IPS DF 4.7 (cell line): ENCODE results near the gene FAM241B.

Source experiments
- DNase-seq: peaks from one replicate; pipeline ENCODE4 v3.0.0-alpha.2; 2013; ENCODE audit warnings: low spot score; ENCODE audit errors: extremely low read depth

The FAM241B gene

DNA sequence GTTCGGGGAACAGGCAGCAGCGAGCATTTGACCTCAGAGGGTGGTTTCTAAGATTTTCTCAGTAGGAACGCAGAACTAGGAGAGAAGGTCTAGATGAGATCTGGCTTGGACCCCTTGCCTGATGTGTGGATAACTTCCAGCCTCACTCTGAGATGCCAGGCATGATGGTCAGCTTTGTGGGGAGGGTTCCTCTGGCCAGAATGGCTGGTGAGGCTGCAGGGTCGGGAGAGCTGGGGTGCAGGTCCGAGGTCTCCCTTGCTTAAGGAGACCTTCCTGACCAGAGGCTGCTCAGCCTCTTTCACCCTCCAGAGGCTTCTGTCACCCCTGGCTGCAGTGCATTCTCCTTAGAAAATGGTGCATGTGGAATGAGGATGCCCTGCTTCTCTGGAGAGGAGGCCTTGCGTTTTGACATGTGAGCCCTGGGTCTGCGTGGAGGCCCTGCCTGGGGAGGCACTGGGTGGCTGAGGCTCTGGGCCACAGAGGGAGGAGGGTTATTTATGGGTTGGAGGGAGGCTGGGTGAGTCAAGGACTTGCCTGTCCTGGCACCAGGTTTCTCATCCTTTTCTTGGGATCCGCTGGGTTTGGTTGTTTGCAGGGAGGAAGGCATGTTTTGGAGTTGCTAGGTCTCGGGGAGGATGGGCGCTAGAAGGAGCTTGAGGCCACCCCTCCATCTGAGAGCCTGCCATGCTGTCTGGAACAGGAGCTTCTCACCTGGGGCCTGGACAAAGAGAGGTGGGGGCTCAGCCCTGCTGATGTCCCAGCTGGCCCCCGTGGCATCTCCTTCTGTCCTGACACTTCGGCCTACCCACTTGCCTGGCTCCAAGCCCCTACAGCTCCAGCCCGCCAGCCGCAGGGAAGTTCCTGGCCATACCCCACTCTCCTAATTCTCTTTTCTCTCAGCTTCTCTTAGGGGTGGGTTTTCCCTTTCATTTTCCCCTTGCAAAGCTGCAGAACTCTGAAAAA lies 3.9 kb downstream of the FAM241B start:
- DNase-seq = no peak

DNA sequence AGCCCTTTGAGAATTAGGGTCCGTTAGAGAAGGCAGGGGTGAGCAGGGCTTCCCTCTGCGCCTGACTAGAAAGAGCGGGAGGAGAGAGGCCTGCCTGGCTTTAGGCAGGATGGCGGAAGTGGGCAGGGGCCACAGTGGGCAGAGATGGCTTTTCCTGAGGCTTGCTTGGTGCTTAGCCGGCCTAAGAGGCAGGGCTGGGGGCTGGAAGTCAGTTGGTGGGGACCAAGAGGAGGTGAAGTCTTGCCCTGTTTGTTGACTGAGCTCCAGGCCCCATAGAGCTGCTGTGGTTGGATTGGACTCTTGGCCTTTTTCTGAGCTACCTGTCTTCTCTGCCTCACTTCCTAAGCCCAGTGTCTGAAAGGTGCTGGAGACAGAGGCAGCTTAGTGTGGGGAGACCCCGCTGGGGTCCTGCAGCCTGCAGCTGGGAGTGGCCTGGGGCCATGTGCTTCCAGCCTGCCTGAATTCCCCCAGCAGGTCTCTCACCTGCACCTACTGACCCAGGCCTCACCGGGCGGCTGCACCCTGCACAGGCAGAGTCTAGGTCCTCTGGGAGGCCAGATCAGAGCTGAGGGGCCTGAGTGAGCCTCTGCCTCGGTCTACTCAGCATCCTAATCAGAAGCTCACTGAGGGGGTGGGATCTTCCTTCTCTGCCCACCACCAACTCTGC lies 4.8 kb downstream of the FAM241B start:
- no peak for DNase-seq

DNA sequence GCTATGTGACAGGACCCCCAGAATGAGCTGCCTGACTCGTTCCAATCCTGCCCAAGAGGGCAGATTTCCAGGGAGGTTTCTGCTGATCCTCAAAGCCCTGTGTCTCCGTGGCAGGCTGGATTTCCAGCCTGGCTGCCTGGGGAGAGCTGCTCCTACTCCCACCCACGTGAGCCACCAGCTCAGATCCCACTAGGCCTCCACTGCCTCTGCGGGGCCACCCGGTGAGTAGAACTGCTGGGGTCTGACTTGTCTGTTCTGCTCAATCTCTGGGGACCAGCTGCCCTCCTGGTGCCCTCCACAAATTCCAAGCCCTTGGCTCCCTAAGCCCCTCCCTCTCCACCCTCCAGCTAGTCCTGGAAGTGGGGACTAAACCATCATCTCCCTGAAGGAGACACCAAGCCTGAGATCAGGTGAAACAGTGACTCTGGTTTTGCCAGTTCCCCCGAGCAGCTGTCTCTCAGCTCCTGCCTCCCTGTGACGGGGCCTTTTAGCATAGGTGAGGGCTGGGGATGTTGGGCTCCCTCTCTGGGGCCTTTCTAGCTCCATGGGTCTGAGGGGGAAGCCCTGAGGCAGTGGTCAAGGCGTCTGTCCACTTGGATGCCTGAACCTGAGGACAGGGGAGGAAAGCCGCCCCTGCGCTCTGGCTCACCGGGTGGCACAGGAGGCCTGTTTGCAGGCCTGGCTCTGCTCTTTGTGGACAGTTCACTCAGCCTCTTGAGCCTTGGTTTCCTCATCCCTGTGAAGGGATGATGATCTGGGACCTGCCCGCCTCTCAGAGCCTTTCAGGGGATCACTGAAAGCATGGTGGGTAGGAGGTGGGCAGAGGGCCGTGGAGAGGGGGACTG lies 5.6 kb downstream of the FAM241B start:
- no peak for DNase-seq

DNA sequence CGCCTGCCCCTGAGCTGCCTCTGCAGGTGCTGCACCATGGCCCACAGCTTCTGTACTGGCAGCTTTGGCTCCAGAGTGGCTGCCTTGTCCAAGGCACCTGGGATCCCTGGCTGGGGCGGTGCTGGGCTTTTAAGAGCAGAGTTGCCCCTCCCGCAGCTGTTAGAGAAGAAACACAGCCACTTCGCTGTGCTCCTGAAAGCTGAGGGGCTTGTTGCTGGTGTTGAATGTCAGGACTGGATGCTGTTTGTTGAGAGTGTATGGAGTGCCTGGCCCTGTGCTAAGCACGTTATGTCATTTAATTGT lies 6.2 kb downstream of the FAM241B start:
- no peak for DNase-seq

DNA sequence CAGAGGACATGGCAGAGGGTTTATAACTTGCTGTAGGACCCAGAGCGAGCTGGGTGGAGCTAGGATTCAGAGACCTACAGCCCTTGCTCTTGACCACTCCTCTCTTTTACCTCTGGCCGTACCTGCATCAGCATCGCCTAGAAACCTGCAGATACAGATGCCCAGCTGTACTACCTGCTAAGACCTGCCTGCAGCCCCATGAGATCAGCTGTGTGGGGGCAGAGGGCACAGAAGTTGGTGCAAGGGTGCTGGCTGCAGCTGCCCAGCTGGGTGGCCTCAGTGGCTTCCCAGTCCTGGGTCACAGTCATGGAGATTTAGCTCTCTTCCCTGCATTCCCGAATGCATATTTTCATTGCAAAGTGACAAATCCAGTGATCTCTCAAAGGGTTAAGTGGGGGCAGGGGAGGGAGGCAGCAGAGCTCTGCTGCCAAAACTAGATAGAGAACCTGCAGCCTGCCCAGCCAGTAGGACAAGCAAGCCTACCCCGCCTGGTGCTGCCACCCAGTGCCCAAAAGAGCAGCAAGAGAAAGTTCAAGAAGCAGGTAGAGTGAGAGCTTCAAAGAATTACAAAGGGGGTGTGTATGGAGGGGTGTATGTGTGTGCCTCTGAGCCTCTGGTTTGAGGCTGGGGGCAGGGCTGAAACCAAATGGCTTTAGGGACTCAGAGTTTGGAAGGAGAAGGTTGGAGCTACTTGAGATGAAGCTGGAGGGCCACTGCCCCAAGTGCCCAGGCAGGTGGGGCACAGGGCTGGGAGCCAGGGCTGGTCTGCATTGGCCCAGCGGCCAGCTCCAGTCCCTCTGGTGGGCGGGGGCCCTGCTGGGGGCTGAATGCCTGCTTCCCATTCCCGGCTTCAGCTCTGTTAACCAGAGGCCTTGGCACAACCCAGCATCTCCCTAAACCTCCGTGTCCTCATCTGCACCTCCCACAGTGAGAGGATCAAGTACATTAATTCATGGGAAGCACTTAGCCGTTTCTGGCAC lies 6.9 kb downstream of the FAM241B start:
- no peak for DNase-seq

DNA sequence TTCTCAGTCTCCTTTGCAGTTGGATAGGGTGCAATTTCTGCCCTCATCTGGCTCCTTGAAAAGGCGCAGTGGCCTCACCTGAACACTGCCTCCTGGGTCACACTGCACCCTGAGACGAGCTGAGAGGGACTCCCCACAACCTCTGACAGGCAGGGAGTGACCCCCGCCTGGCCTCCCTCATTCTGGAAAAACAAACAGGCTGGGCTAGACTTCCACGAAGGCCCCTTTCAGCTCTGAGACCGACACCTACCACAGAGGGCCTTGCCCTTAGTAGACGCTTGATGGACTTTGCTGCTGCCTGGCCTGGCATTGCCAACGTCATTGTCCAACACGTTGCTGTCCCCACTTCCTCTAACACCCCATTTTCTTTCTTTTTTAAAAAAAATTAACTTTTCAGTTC lies 8.6 kb downstream of the FAM241B start:
- no peak for DNase-seq

DNA sequence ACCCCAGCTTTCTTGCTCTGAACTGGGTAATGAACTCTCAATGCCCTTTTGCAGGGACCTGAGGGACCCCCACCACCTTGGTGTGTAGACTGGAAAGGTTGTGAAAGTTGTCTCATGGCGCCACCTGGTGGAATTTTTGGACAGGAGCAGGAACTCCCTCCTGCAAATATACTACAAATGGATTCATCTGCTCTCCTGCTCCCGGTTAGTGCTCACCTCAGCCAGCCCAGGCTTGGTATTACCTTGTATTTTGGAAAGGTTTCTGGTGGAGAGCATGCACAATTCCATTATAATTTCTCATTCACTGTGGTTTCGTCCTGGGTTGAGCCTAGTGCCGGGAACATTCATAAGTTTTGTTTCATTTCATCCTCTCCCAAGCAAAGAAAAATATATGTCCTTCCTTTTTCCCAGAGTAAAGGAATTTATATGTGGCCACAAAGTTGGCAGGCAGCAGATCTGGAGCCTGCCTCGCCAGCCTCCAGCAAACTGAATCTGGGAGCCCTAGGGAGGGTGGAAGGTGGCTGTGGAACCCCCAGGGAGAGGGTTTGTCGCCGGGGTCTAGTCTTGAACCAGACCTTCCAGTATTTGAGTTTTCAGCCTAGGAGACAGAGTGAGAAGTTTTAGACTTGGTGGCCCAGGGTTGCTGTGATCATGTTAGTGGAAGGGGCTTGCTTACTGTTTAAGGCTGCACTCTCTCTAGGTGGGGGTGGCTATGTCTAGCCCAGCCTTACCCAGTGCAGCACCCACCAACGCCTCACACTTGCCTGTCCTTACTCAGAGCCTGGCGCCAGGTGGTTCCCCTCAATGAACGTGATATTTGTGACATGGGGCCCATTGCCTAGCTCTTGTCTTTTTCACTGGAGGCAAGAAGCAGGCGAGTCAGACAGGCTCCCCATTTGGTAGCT lies 9.5 kb downstream of the FAM241B start:
- peak; percentile 79 for DNase-seq

DNA sequence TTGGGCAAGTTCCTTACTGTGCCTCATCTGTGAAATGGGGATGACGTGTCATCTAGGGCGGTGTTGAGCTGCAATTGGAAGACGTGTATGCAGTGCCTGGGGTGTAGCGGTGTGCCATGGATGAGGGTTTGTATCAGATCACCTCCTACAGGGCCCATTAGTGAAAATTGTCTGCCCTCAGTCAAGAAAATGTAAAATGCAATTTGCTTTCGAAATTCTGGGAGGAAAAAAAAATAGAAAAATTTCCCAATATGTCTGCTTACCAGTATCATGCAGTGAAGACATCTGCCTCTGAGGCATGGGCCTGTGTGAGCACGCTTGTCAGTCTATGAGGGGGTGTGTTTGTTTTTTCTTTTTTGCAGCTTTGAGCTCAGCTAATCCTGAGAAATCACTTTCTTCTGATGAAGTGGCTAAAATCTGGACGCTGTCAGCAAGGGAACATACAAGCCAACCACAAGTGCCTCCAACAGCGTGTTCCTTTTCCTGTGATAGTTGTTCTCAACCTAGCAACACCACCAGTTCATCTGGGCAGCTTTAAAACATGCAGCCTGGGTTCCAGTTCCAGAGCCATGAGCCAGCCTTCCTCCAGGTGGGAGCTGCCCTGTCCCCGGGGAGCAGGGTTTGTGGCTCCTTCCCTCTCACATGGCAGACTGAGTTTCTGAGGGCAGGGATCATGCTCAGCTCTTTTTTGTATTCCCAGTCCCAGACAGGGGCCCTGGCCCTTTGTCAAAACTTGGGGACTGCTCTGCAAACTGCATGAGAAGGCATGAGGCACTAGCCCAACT lies 10.3 kb downstream of the FAM241B start:
- DNase-seq = no peak

DNA sequence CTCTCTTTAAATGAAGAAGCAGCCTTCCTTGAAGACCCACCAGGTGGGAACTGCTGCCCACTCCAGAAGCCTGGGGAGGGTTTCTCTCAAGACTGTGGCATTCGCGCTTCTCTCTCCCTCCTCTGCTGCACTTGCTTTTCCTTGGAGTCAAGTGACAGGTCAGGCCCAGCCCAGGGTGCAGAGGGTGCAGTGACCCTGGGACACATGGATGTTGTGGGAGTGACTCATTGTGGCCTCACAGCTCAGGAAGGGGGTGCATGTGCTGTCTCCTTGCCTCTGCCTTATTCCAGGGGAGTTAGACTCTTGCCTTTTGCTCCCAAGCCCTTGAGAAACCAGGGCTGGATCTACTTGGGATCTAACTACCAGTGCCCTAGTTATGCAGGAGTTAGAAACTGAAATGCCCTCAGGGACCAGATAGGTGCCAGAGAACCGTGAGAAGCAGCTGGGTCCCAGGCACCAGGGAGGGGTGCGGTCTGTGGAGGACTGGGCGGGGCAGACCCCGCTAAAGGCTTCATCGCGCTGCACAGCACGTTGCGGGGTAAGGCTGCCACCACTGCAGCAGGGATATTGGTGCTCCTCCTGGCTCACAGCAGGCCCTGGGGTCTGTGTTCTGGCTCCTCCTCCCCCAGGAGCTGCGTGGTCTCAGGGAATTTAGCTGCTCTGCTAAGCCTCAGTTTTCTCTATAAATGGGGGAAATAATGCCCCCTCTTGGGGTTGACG lies 11.4 kb downstream of the FAM241B start:
- DNase-seq = no peak

DNA sequence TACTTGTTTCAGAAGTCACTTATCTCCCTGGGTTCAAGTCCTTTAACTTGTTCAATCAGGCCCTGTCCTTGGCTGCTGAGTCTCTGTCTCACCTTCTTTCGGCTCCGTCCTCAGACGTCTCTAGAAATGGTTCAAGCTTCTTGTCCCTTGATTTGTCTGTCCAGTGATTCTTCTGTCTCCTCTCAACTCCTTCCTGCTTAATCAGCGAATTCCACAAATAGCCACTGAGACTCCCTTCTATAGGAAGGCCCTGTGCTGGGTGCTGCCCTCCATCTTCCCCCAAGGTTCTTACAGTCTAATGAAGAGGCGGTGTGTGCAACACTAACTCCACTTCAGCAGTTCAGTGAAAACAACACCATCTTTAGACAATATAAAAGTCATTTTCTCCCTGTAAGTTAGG lies 12.7 kb downstream of the FAM241B start:
- no peak for DNase-seq

DNA sequence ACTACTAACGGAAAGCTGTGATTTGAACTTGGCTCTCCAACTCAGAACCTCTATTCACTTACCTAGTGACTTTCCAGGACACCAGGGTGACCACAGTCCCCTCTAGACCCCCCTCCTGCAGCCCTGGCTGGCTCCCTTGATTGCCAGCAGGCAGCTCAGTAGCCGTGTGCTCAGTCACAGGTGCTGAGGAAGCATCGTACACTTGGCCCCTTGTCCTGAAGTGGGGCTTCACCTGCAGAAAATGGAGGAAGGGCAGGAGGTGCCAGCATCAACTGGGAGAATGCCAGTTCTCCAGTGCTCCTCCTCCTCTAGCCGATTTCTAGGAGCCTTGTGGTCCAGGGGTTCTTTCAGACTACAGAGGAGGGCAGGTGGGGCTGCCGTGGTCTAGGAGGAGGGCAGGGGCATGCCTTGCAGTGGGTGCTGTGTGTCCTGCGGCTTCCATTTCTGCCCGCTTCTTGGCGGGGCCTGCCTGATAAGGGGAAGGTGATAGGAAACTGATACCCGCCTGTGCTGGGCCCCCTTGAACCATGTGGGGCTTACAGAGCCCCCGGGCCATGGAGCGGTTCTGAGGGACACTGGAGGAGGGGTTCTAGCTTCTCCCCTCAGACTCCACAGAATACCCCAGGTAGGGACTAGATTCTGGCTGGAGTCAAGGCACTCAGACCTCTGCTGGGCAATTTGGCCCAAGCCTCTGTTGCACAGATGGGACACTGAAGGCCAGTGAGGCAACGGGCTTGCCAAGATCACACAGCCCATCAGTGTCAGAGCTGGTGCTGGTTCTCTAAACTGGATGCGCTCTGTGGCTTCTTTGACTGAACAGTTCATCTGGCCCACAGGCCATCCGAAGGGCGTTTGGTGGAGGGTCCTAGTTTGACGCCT lies 14.0 kb downstream of the FAM241B start:
- no peak for DNase-seq

DNA sequence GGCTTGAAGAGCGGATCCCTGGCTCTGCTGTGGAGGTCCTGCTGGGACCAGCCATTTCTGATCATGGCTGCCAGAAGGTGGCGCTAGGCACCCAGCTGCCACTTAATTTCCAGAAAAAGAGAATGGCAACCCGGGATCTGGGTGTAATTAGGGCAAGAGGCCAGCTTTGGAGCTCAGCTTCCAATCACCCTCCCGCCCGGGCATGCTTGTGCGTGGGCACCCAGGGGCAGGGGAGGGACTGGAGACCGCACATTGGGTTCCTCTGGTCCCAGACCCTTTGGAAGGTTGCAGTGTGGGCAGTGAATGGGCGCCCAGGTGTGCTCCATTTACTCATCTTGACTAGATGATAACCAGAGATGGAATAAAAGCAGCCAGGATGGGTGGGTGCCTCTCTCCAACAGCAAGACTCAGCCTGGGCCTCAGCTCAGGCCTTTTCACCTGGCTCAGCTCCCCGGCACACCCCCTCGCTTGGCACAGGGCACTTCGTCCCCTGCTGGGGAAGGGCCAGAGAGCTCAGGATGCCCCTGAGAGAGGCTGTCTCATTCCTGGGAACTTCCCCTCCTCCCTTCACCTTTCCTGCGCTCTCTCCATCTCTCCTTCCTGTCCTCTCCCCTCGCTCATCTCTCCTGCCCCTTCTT lies 14.7 kb downstream of the FAM241B start:
- DNase-seq = no peak

DNA sequence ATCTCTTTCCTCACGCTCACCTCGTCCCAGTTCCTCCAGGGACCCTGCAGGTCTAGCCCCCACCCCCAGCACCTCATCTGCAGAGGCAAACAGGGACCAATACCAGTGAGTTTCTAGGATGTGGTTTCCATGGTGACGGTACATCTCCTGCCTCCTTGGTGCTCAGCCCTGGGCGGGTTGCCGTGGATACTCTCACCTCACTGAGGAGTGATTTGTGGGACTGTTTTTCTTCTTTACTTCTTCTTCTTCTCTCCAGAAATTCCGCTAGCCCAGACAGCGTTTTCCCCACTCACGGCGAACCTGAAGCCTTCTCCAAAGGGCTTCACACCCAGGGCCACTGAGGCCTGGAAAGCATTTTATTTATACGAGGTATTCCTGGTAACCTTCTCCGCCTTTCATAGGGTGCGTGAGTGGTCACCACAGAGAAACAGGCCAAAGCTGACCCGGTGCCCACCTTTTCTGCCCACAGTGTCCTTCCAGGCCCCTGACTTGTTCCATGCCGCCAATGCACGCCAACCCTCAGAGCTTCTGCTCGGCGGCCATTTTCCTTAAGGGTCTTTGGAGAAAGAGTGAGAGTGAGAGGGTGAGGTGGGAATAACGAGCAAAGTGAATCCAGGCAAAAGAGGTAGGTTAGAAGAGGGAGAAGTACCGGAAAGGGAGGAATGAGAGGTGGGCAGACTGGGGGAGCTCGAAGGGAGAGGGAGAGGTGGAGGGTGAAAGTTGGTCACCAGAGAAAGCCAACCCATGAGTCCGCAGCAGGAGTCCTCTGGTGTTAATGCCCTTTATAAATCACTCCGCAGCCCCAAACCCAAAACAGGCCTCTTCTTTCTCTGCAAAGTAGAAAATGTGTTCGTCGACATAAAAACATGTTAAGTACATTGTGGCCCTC lies 15.5 kb downstream of the FAM241B start:
- no peak for DNase-seq

DNA sequence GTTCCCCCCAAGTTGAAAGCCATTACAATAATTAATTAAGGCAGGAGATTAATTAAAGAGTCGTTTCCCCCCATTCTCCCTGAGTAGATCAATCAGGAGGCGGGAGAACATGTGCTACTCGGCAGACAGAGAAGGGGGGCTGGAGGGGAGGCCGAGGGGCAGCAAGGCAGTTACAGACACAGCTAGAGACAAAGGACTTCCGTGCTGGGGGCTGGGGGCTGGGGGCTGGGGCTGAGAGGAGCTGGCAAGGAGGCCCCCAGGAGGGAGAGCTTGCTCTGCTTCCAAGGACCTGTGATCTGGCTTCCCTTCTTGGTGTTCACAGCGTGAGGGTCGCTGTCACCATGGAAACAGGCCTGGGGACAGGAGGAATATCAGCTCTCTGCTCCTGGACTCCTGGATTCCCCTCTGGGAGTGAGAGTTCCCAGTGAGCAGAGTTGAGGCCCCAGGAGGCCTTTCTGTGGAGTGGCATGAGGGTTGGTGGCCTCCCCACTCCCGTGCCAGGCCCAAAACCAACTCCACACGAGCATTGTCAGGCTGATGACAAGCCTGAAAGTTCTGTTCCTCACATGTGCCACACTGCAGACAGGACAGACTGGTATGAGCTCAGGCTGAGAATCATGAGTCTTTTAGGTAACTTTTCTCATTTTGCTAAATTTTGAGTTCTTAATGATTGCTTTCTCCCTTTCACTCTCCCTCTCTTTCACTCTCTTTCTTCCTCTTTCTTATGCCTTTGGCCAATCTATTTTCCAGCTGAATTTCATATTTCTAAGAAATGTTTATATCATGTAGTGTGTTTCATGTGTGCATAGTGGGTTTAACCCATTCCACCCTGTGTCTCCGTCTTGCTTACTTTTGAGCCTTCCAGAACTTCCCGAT lies 16.4 kb downstream of the FAM241B start:
- DNase-seq = no peak

DNA sequence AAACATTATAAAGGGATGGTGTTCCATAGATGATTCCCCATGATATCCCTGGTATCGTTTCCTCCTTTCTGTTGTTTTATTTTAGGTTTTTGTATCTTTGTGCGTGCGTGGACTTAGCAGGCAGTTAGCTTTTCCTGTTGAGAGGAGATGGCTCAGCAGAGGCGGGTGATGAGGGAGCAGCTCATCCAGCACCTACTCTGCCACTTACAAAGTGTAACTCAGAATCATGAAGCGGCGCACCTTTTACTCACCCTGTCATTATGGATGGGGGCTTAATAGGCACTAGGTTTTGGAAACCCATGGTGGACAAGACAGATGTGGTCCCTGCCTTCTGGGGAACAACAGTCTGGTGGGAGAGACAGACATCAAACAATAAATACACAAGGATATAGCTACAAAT lies 17.1 kb downstream of the FAM241B start:
- no peak for DNase-seq
